ENCODE results near the gene WDFY3.
"Not testable (repeated sequence)": the region's sequence is repeated elsewhere in the genome, so short reads cannot be mapped to it uniquely, and the experiment has no call there.

The WDFY3 gene

DNA sequence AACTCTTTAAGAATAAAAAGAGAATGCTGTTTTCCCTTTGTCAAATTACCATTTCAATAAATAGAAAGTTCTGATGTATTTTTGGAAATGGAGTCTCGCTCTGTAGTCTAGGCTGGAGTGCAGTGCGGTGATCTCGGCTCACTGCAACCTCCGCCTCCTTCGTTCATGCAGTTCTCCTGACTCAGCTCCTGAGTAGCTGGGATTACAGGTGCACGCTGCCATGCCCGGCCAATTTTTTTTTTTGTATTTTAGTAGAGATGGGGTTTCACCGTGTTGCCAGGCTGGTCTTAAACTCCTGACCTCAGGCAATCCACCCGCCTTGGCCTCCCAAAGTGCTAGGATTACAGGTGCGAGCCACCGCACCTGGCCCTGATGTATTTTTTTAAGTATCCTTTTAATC, 159.9 kb downstream of the WDFY3 start:
- intact Hi-C loops (cut with DNase I) = not testable (repeated sequence)
- peak in 2 of 10 donors; percentile 59 to 62 for DNase-seq

- no peak for DNase-seq
Measured at GRCh38 chr4:84804136-84804535, 162.4 kb downstream of the WDFY3 start.

GRCh38 chr4:84803720-84804119, 162.8 kb downstream of the WDFY3 start:
- intact Hi-C loops (cut with DNase I) = no loop called here
- DNase-seq = no peak

More at GRCh38 chr4:84804136-84804535, 162.4 kb downstream of the WDFY3 start:
- intact Hi-C loops (cut with DNase I) = no loop called here

GRCh38 chr4:84803116-84803515, 163.4 kb downstream of the WDFY3 start:
- intact Hi-C loops (cut with DNase I) = no loop called here
- DNase-seq = no peak

DNA sequence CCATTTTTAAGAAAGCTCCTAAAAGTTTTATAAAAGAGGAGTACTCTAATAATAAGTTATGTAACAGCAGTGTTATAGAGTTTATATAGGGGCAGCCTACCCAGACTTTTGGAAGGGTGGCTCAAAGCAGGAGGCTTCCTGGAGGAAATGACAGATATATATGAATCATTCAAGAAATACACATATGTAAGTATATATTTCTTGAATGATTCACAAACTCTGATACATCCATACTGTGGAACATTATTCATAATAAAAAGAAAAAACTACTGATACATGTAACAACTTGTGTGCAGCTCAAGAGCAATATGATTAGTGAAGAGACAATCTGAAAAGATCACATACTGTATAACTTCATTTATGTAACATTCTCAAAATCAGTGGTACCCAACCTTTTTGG, 166.2 kb downstream of the WDFY3 start:
- intact Hi-C loops (cut with DNase I) = no loop called here

GRCh38 chr4:84799318-84799717, 167.2 kb downstream of the WDFY3 start:
- DNase-seq = no peak
- intact Hi-C loops (cut with DNase I) = no loop called here

More for the DNA sequence above, 166.2 kb downstream of the WDFY3 start:
- no peak for DNase-seq

DNA sequence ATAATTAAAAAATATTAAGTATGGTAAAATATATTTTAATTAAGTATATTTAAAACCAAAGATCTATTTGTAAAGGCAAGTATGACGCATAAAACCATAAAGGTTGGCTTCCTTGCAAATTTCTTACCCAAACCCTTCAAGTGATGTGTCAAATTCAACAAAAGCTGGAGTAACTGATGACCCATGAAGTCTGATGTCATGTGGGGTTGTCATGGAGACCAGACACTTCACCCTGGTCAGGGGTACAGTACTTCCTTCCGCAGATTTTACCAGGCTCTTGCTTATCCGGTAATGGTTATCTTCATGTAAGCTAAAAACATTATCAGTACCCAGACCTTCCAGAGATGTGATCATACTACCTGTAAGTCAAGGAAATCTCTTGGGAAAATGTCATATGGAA, 170.1 kb downstream of the WDFY3 start:
- intact Hi-C loops (cut with DNase I) = no loop called here
- no peak for DNase-seq

DNA sequence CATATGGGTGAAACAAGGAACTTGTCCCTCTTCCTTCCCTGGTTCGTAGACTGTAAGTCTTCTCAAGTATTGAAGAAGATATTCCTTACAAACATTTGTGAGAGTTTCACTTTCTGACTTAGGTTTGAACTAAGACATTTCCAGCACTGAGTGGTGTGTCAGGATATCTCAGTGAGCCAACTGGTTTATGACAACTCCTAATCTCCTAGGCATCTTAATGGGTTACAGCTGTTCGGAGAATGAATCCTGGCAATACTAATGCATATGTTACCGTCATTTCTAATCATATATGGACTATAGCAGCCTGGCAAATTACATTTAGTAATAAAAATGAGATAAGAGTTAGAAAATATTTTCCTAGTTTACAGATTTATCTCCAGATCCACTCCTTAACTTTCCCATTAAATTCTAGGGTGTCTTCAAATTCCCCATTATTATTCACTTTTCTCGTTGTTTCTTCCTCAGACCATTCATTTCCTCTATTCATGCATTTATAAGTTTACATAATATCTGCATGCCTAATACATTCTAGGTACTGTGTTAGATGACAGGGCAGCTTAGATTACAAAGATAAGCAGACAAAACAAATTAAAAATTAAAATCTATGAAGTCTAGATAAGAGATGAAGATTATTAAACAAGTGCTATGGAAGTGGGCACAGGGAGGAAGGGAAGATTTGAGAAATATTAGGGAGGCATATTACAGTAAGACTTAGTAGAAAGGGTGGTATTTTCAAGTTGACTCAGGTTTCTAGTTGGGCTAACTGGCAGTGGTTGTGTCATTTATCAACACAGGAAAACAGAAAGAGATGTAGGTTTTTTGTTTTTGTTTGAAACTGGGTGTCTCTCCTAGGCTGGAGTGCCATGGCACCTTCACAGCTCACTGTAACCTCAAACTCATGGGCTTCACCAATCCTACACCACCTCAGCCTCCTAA, 173.9 kb downstream of the WDFY3 start:
- intact Hi-C loops (cut with DNase I) = no loop called here
- DNase-seq = no peak

DNA sequence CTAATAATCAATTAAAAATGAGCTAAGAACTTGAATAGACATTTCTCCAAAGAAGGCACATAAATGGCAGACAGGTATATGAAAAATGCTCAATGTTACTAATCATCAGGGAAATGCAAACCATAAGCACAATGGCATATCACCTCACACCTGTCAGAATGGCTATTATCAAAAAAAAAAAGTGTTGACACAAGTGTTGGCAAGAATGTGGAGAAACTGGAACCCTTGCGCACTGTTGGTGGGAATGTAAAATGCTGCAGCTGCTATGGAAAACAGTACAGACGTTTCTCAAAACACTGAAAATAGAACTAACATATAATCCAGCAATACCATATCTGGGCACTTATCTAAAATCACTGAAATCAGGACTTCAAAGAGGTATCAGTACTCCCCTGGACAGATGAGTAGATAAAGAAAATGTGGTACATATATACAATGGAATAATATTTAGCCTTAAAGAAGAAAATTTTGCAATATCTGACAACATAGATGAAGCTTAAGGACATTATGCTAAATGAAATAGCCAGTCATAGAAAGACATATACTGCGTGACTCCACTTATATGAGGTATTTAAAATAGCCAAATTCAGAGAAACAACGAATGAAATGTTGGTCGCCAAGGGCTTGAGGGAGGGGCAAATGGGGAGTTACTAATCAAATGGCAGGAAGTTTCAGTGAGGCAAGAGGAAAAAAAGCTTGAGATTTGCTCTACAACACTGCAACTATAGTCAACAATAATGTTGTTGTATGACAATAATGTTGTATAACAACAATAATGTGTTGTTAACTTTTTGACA, 175.5 kb downstream of the WDFY3 start:
- DNase-seq = no peak

GRCh38 chr4:84786478-84786877, 180.0 kb downstream of the WDFY3 start:
- no peak for DNase-seq
- intact Hi-C loops (cut with DNase I) = no loop called here

More for the DNA sequence above, 175.5 kb downstream of the WDFY3 start:
- intact Hi-C loops (cut with DNase I) = no loop called here

DNA sequence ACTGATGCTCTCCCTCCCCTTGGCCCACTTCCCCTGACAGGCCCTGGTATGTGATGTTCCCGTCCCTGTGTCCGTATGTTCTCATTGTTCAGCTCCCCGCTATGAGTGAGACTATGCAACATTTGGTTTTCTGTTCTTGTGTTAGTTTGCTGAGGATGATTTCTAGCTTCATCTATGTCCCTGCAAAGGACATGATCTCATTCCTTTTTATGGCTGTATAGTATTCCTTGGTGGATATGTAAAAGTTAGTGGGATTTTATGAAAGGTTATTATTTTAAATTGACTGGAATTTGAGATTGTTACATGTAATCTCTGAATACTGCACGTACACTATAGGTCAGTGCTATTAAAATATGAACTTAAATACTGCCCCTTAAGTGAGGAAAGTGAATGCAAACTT, 184.0 kb downstream of the WDFY3 start:
- intact Hi-C loops (cut with DNase I) = no loop called here
- DNase-seq = no peak

DNA sequence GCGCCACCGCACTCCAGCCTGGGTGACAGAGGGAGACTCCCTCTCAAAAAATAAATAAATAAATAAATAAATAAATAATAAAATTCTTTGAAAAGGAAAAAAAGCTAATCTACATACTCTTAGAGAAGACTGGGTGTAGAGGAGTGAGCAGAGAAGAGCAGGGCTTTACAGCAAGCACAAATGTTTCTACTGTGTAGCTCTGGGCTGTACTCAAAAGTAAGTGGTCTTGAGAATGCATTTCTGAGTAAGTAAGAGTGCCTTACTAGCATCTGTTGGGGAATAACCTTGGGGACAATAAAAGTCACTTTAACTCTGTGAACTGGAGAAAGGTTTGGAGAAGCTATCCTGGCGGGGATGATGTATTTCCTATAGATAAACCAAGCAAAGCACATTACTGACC, 185.8 kb downstream of the WDFY3 start:
- no peak for DNase-seq
- intact Hi-C loops (cut with DNase I) = no loop called here

DNA sequence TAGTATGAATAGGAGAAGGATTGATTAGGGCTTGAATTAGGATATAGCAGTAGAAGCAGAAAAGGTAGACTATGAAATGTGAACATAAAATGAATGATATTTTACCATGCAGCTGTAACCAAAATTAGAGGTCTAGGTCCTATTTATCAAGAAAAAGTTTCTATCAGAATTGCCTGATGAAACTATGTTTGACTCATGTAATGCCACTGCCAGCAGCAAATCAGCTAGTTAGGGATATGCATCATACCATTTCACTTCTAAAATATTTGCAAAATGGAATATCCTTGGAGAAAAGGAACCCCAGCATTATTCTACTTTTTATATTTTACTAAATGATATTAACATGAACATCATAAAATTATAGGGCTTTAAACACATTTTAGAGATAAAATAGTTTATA, 188.4 kb downstream of the WDFY3 start:
- DNase-seq = no peak
- intact Hi-C loops (cut with DNase I) = no loop called here

GRCh38 chr4:84767168-84767567, 199.3 kb downstream of the WDFY3 start:
- intact Hi-C loops (cut with DNase I) = no loop called here
- DNase-seq = no peak

DNA sequence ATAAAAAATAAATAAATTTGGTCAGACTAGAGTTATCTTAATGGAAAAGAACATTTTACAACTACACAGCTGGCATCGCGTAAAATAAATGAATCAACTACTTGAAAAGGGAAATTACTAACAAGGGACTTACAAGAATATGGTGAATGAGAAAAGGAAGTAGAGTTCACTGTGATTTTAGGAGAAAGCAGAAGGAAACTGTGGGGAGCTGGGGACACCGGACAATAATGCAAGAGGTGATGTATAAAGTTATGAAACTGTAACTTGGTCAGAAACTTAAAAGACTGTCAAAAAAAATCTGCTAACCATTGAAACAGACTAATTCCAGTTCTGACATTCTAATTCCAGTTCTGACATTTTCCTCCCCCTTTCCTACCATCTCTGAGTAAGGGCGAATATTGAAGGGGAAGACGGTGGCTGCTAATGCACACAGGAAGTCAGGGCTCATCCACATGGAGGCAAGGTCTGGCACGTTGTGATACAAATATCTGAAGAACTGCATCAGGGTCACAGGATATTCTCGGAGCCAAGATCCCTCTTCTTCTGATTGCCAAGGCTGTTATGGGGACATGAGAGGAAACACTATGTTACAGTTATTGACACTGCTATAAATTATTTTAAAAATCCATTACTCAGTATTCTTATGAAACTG, 213.0 kb downstream of the WDFY3 start:
- intact Hi-C loops (cut with DNase I) = no loop called here

DNA sequence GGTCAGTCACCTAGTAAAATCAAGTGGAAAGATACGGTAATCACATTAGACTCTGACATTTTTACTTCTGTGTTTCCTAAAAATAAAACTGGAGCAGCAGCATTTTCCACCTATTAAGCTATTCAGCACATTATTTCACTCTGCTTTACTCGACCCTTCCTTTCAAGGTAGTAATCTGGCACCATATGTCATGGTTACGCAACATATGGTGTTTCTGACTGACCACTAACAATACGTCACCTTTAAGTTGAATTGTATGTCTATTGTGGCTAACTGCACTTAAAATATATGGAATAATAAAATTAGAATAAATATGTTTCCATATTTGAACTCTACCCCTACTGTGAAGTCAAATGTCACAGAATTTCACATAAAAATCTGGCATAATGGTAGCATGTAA, 214.8 kb downstream of the WDFY3 start:
- intact Hi-C loops (cut with DNase I) = no loop called here
- DNase-seq = no peak

More for the DNA sequence above, 213.0 kb downstream of the WDFY3 start:
- no peak for DNase-seq

GRCh38 chr4:84750960-84751283, 215.6 kb downstream of the WDFY3 start:
- DNase-seq = no peak
- intact Hi-C loops (cut with DNase I) = loop anchor here (1.0 kb wide), 2 partner anchors 216 to 220 kb away; no protein-coding TSS in a partner anchor

DNA sequence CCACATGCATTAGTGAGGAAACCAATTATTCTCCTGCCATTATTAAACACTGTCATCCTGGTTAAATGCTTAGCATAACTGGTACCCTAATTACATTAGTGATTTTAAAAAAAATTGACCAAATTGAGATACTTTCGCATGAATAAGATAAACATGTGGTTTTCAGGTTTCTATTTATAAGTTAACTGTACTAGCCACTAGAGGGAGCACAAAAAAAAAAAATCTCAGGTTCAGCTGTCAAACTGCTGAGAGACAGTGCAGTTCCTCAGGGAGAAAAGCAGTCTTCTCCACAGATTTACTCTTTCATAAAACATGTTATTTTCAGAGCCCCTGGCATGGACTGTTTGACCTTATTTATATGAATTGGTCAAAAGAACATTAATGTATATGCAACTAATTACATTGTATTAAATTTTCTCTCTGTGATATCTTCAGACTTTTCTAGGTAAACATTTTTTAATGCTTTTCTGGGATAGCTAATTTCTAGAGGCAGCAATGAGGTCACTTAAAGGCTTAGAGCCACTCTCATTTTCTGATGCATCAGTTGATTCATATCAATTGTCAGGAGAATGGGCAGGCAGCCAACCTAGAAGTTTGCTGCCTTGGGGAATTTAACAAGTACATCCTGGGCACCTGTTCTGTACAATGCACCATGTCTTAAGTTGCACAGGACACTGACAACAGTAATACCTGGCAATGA, 216.1 kb downstream of the WDFY3 start:
- no peak for DNase-seq
- intact Hi-C loops (cut with DNase I) = loop anchor here (1.0 kb wide), 2 partner anchors 217 to 221 kb away; no protein-coding TSS in a partner anchor

DNA sequence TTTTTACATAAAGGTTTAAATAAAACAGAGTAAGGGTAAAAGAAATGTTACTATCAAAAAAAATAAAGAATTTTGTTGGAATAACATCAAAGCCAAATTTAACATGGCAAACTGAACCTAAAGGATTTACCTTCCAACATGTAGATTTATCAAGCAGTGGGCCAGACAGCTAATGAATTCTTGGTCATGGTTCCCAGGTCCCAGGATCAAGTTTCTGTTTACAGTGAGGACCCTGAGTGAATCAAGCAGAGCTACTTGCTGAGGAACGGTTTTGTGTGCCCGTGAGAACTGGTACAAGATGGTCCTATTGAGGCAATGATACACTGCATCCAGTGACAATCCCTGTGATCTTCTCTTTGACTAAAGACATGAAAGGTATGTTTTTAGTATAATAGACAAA, 226.4 kb downstream of the WDFY3 start:
- DNase-seq = no peak
- intact Hi-C loops (cut with DNase I) = no loop called here

GRCh38 chr4:84738622-84739021, 227.9 kb downstream of the WDFY3 start:
- no peak for DNase-seq
- intact Hi-C loops (cut with DNase I) = no loop called here

Measured in posterior cingulate gyrus (tissue), 11 donors.